Colonic mucosa (tissue), 4 donors: ENCODE results near the gene ARMC12. TPM values are rescaled to one million over a fixed set of nuclear protein-coding genes. Genes with fewer than 3 reads are reported as not detected.

Source experiments
- DNase-seq: peaks from one replicate; pipeline ENCODE4 v3.0.0-alpha.2; 2020
- H3K27ac ChIP-seq: fragments of 200-600 bp; one replicate; pipeline ENCODE4 v1.8.0; 2021
- H3K27me3 ChIP-seq: fragments of 200-600 bp; one replicate; pipeline ENCODE4 v1.8.0; 2021
- H3K36me3 ChIP-seq: fragments of 200-600 bp; one replicate; pipeline ENCODE4 v1.8.0; 2021
- H3K4me1 ChIP-seq: fragments of 200-600 bp; one replicate; pipeline ENCODE4 v1.8.0; 2021; ENCODE audit warnings: mild to moderate bottlenecking
- H3K4me3 ChIP-seq: fragments of 200-600 bp; one replicate; pipeline ENCODE4 v1.8.0; 2021
- H3K9ac ChIP-seq, 2 donors: one replicate each; pipeline ENCODE4 v1.7.0; 2013; ENCODE audit warnings: control low read depth in 2 of 2, low read depth in 2 of 2, low read length in 2 of 2
- H3K9me3 ChIP-seq: fragments of 200-600 bp; one replicate; pipeline ENCODE4 v1.8.0; 2021
- intact Hi-C: fragments of 100-400 bp; cut with DNase I; formaldehyde crosslinking; loops from one replicate; pipeline ENCODE4 v1.14.1; 2022
- total RNA-seq, 2 donors: library from RNA; stranded (reverse); fragmentation: NEBNext Ultra II Directional in 1 of 2; extraction: Animal tissue kit (Norgen Biotek cat#: 25700) in 1 of 2; gene quantifications; one replicate each; pipeline ENCODE4 v1.2.1, GENCODE V29; 2021
- TF ChIP-seq, protein P1 (sequence below): fragments of 200-600 bp; IDR thresholded peaks from one replicate; pipeline ENCODE4 v1.8.0; 2022; ENCODE audit warnings: antibody characterized with exemption, mild to moderate bottlenecking
- donor health status: healthy.
- donor health status: DM: no; HTN: no; CAD: no.
- donor health status: DM: no; HTN: no; CAD: no.

Gene ARMC12
- total RNA-seq, 2 donors from 2014 or later, result 0.30 TPM; not detected in 1

DNA sequence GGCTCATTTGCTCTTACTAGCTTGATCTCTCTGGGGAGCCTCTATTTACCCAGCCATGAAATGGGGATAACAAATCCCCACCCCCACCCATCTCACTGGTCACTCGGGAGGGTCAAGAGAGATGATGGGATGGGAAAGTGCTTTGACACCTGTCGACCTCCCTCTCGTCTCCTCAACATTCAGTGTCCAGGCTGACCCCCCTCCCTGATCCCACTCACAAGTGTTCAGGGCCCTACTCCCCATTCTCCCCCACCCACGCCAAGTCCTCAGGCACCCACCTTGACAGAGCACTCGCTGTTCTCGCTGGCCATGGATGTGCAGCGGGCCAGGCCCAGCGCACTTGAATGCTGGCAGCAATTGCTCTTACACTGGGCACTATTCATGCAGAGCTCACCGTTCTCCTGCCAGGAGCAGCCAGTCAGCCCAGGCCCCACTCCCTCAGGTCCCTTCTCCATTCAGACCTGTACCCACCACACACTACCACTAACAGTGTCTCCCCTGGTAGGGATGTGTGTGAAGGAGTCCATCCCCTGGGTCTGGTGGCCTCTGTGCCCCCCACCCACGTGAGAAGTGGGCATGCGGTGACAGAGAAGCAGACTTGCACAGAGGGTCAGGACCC, 58.7 kb downstream of the ARMC12 start:
- no peaks in the 10 kb centered on the region for H3K27me3 ChIP-seq
- TF ChIP-seq, protein P1, sequence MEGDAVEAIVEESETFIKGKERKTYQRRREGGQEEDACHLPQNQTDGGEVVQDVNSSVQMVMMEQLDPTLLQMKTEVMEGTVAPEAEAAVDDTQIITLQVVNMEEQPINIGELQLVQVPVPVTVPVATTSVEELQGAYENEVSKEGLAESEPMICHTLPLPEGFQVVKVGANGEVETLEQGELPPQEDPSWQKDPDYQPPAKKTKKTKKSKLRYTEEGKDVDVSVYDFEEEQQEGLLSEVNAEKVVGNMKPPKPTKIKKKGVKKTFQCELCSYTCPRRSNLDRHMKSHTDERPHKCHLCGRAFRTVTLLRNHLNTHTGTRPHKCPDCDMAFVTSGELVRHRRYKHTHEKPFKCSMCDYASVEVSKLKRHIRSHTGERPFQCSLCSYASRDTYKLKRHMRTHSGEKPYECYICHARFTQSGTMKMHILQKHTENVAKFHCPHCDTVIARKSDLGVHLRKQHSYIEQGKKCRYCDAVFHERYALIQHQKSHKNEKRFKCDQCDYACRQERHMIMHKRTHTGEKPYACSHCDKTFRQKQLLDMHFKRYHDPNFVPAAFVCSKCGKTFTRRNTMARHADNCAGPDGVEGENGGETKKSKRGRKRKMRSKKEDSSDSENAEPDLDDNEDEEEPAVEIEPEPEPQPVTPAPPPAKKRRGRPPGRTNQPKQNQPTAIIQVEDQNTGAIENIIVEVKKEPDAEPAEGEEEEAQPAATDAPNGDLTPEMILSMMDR, result no peak
- intact Hi-C loops, result no loop called here
- H3K36me3 ChIP-seq, result no peaks in the 10 kb centered on the region
- DNase-seq, result no peak
- H3K27ac ChIP-seq, result no peak overlapping the region
- H3K9me3 ChIP-seq, result no peaks in the 10 kb centered on the region
- no peak overlapping the region for H3K9ac ChIP-seq
- H3K4me3 ChIP-seq, result no peak overlapping the region
- no peaks in the 10 kb centered on the region for H3K4me1 ChIP-seq

DNA sequence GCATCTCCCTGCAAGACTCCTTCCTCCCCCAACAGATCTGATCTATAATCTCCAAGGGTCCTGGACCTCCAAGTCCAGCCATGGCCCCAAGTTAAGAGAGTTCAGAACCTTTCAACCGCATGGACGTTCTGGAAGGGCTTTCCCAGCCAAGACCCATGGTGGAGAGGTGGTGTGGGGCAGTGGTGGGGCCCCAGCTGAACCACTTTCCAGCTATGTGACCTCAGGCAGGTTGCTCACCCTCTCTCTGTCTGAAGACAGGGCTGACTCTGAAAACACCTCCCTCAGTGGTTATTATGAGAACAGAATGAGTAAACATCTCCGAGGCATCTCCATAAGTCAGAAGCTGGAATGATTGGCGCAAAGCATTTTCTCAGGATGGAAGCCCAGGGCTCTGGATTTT, 59.4 kb downstream of the ARMC12 start:
- H3K9ac ChIP-seq, result no peak overlapping the region
- no peak for DNase-seq
- no peak overlapping the region for H3K4me3 ChIP-seq
- no peaks in the 10 kb centered on the region for H3K4me1 ChIP-seq
- no peaks in the 10 kb centered on the region for H3K27me3 ChIP-seq
- no peak overlapping the region for H3K27ac ChIP-seq
- intact Hi-C loops, result no loop called here
- TF ChIP-seq, protein P1, result no peak
- no peaks in the 10 kb centered on the region for H3K36me3 ChIP-seq
- H3K9me3 ChIP-seq, result no peaks in the 10 kb centered on the region

DNA sequence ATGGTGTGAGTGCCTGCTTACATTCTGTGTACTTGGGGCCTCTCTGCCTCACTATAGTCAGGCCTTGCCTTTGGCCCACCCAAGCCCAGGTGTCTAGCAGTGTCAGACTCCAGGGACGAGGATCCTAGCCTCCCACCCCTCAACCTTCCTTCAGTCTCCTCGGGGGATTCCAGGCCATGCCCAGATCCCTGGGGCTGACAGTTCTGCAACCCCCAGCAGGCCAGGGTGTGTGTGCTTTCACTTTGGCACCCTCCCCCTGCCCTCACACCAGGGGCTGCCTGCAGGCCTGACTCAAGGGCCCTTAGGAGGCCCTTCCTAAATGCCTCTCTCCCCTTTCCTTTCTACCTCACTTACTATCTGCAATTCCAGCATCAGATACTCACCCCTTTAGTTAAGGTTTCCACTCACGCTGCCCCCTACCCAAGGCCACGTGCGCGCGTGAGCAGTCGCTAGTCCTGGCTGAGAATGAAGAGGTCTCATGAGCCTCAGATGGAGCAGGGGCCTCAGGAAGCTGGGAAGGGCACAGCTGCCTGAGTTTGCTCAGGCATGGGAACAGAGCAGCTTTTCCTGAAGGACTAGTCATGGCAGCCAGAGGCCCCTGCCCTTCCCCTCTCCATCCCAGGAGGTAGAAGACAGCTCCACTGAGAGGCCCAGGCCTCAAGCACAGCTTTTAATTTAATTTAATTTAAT, 61.1 kb downstream of the ARMC12 start:
- intact Hi-C loops, result no loop called here
- H3K9me3 ChIP-seq, result no peaks in the 10 kb centered on the region
- H3K4me1 ChIP-seq, result no peaks in the 10 kb centered on the region
- H3K36me3 ChIP-seq, result no peaks in the 10 kb centered on the region
- H3K4me3 ChIP-seq, result no peak overlapping the region
- no peaks in the 10 kb centered on the region for H3K27me3 ChIP-seq
- H3K9ac ChIP-seq, result no peak overlapping the region
- no peak overlapping the region for H3K27ac ChIP-seq
- TF ChIP-seq, protein P1, result no peak
- DNase-seq, result no peak

Other genes with a start within 250 kb of the ARMC12 start
- 10 to 100 TPM; 24.5 to 38.4 TPM for gene TEAD3, start 240.0 kb upstream of the ARMC12 start, total RNA-seq
- not detected for gene TULP1, start 224.1 kb upstream of the ARMC12 start, total RNA-seq
- 10 to 100 TPM; 29.1 to 54.7 TPM for gene FKBP5, start 48.1 kb upstream of the ARMC12 start, total RNA-seq
- not detected for gene CLPSL2, start 39.6 kb downstream of the ARMC12 start, total RNA-seq
- not detected for gene CLPSL1, start 44.0 kb downstream of the ARMC12 start, total RNA-seq
- 10 to 100 TPM in 1 of 2 donors, not detected in 1; 13.7 TPM for gene CLPS, start 60.3 kb downstream of the ARMC12 start, total RNA-seq
- not detected for gene LHFPL5, start 68.3 kb downstream of the ARMC12 start, total RNA-seq
- 100 to 1,000 TPM in 1 of 2 donors, 10 to 100 TPM in 1; 89.4 to 111 TPM for gene SRPK1, start 184.1 kb downstream of the ARMC12 start, total RNA-seq